Vagina (tissue), 2 donors: ENCODE data around the gene GABRQ. TPM values are rescaled to one million over a fixed set of nuclear protein-coding genes. Genes with fewer than 3 reads are reported as not detected.

Experiments used
- DNase-seq, 2 donors: peaks; one replicate each; pipeline ENCODE4 v3.0.0-alpha.2; 2017; ENCODE audit errors: extremely low spot score in 2 of 2
- H3K27ac ChIP-seq: fragments of 200-600 bp; sonication (generic); one replicate; pipeline ENCODE4 v1.5.1; 2019
- H3K27me3 ChIP-seq: fragments of 200-600 bp; sonication (generic); one replicate; pipeline ENCODE4 v1.5.1; 2019
- H3K36me3 ChIP-seq, 2 donors: fragments of 200-600 bp; sonication (generic); one replicate each; pipeline ENCODE4 v1.5.1; 2017 to 2019
- H3K4me1 ChIP-seq: fragments of 200-600 bp; sonication (generic); one replicate; pipeline ENCODE4 v1.5.1; 2019
- H3K4me3 ChIP-seq, 2 donors: fragments of 200-600 bp; sonication (generic); 1 replicate in 1 of 2; 2 replicates in 1 of 2; pipeline ENCODE4 v1.5.1; 2016 to 2019
- H3K9me3 ChIP-seq: fragments of 200-600 bp; sonication (generic); one replicate; pipeline ENCODE4 v1.5.1; 2019
- POLR2A ChIP-seq, 2 donors: fragments of 450-650 bp; IDR thresholded peaks; one replicate each; pipeline ENCODE4 v1.6.1; 2017; ENCODE audit warnings: antibody characterized with exemption in 2 of 2, mild to moderate bottlenecking in 2 of 2, moderate library complexity in 2 of 2
- POLR2AphosphoS5 ChIP-seq, 2 donors: sonication (generic); formaldehyde crosslinking; IDR thresholded peaks; one replicate each; pipeline ENCODE4 v1.9.0; 2017; ENCODE audit warnings: antibody characterized with exemption in 2 of 2, mild to moderate bottlenecking in 2 of 2, low read depth in 1 of 2; ENCODE audit not compliant: insufficient read depth in 1 of 2
- intact Hi-C: fragments of 100-400 bp; cut with DNase I; formaldehyde crosslinking; loops from one replicate; pipeline ENCODE4 v1.15.1; 2023
- total RNA-seq: library from RNA; depleted of rRNA; stranded (reverse); fragments of >200 nt; gene quantifications from one replicate; pipeline ENCODE4 v1.2.3, GENCODE V29; 2016
- TF ChIP-seq, protein P1 (sequence below), 3 experiments: fragments of 450-650 bp in 2 of 3; fragments of 200-600 bp in 1 of 3; sonication (generic) in 1 of 3; IDR thresholded peaks; one replicate each; pipeline ENCODE4 v1.5.1; 2017 to 2019; ENCODE audit warnings: antibody characterized with exemption in 3 of 3, mild to moderate bottlenecking in 2 of 3, moderate library complexity in 2 of 3

Gene GABRQ
- total RNA-seq, 1 donor from 2014 or later, result 1.2 TPM

DNA sequence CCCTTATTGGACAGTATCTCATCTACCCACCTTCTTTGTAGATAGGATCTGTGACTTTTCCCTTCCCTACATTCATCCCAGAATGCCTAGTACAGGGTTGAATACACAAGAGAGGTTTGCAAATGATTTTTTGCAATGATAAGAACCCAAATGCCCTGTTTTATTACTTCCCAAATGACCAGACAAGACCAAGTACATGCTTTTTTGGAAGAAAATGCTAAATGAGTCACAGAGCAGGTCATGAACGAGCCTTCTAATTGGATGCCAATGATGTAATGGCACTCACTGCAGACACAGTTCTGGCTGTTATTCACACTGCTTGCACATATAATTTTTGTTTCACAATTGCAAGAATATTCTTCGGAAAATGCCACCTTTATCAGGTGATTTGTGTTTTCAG is 17.8 kb upstream of the GABRQ start:
- H3K27me3 ChIP-seq, result no peaks in the 10 kb centered on the region
- no peak for TF ChIP-seq POLR2AphosphoS5 (IDR thresholded peaks at IDR 0.05; ENCODE audit: insufficient read depth in 1 of 2, low read depth in 1 of 2)
- no peak for TF ChIP-seq POLR2A (IDR thresholded peaks at IDR 0.05)
- TF ChIP-seq, protein P1, sequence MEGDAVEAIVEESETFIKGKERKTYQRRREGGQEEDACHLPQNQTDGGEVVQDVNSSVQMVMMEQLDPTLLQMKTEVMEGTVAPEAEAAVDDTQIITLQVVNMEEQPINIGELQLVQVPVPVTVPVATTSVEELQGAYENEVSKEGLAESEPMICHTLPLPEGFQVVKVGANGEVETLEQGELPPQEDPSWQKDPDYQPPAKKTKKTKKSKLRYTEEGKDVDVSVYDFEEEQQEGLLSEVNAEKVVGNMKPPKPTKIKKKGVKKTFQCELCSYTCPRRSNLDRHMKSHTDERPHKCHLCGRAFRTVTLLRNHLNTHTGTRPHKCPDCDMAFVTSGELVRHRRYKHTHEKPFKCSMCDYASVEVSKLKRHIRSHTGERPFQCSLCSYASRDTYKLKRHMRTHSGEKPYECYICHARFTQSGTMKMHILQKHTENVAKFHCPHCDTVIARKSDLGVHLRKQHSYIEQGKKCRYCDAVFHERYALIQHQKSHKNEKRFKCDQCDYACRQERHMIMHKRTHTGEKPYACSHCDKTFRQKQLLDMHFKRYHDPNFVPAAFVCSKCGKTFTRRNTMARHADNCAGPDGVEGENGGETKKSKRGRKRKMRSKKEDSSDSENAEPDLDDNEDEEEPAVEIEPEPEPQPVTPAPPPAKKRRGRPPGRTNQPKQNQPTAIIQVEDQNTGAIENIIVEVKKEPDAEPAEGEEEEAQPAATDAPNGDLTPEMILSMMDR (IDR thresholded peaks at IDR 0.05), result no peak
- intact Hi-C loops, result no loop called here

DNA sequence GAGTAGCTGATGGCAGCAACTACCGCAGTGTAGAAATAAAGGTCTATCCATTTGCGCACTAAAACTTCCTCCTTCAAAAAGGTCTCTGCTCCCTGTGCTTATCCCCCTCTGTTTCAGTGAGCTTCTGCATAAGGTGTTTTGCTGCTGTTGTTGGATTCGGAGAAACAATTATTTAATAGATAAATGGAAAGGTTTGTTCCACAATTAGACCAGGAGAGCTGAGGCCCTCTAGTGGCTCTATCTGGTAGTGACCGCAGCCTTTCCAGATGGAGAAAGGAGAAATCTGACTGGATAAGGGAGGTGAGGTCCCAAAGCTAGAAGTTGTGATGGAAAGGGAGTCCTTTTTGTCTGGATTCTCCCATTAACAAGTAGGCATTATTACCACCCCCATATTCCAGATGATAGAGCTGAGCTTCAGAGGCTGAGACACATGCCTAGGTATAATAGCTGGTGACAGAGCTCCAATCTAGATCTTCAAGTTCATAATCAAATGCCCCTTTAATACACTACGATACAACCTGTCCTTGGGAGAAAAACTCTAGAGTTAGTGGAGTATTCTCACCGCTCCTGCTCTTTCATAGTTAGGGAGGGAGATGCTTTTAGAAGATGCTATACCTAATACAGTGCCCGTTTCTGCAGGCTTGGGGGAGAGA is 5.1 kb upstream of the GABRQ start:
- Histone ChIP-seq H3K4me1 (no peaks in the 10 kb centered on the region), H3K9me3 (no peaks in the 10 kb centered on the region), H3K27ac (no peak overlapping the region), H3K4me3 (no peak overlapping the region), H3K27me3 (no peaks in the 10 kb centered on the region), H3K36me3 (no peaks in the 10 kb centered on the region)
- TF ChIP-seq, protein P1 (IDR thresholded peaks at IDR 0.05), result peak; percentile 52 to 62 (median 53)
- no peak for TF ChIP-seq POLR2AphosphoS5 (IDR thresholded peaks at IDR 0.05; ENCODE audit: insufficient read depth in 1 of 2, low read depth in 1 of 2)
- TF ChIP-seq POLR2A (IDR thresholded peaks at IDR 0.05), result no peak
- DNase-seq, result peak; percentile 6 to 52
- intact Hi-C loops, result loop anchor here (5.0 kb wide), 1 partner anchor 875 kb away; no protein-coding TSS in a partner anchor

More for the DNA sequence above, 17.8 kb upstream of the GABRQ start:
- no peak overlapping the region for H3K4me3 ChIP-seq
- no peaks in the 10 kb centered on the region for H3K4me1 ChIP-seq
- no peak overlapping the region for H3K27ac ChIP-seq
- no peaks in the 10 kb centered on the region for H3K9me3 ChIP-seq
- H3K36me3 ChIP-seq, result no peaks in the 10 kb centered on the region
- no peak for DNase-seq

DNA sequence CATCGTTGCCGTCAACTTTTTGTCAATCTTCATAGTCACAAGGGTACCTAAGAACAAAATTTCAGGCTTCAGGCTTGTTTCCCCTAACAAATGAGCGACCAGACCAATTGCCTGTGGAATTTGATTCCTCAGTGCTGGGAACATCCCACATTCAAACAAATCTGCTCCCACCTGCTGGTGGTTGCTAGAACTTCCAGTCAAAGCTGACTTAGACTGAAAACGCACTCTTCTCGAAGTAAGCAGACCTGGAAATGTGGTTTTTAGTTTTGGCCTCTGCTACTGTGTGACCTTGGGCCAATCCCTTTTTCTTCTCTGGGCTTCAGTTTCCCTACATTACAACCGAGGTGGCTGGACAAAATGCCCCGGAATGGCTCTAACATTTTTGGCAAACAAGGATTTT is 1.8 kb upstream of the GABRQ start:
- Histone ChIP-seq H3K4me1 (peaks cover 4% of the 10 kb centered on the region), H3K27me3 (no peaks in the 10 kb centered on the region), H3K4me3 (no peak overlapping the region), H3K27ac (no peak overlapping the region), H3K9me3 (no peaks in the 10 kb centered on the region), H3K36me3 (no peaks in the 10 kb centered on the region)
- TF ChIP-seq, protein P1 (IDR thresholded peaks at IDR 0.05), result peak in 1 of 3 experiments; percentile 40
- TF ChIP-seq POLR2A (IDR thresholded peaks at IDR 0.05), result no peak
- intact Hi-C loops, result no loop called here
- DNase-seq, result peak; percentile 37 to 67

DNA sequence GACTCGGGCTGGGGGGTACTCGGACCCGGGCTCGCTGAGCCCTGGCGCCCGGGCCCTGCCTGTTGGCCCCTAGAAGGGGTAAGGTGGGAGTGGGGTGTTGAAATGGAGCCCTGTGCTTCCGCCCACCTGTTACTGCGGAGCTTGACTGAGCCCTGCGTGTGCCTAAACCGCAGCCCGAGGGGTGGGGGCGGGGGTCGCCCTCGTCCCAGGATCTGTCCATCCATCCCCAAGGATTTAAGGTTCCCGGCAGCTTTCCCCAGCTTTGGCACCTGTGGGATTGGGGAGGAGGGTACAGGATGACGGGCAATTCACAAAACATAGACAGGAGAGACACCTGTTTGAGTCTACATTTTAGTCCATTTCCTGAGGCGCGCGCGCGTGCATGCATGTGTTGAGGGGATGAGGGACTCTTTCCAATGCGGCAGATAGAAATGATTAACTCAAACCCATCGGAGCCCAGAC is 779 bp downstream of the GABRQ start:
- peaks cover 4% of the 10 kb centered on the region for H3K4me1 ChIP-seq
- no peak overlapping the region for H3K27ac ChIP-seq
- no peaks in the 10 kb centered on the region for H3K9me3 ChIP-seq
- TF ChIP-seq, protein P1 (IDR thresholded peaks at IDR 0.05), result no peak
- no peak for TF ChIP-seq POLR2AphosphoS5 (IDR thresholded peaks at IDR 0.05; ENCODE audit: insufficient read depth in 1 of 2, low read depth in 1 of 2)
- TF ChIP-seq POLR2A (IDR thresholded peaks at IDR 0.05), result no peak
- H3K36me3 ChIP-seq, result no peaks in the 10 kb centered on the region
- intact Hi-C loops, result no loop called here
- peak in 1 of 2 donors; percentile 65 for DNase-seq
- no peaks in the 10 kb centered on the region for H3K27me3 ChIP-seq
- H3K4me3 ChIP-seq, result peak overlapping the region; percentile 24 to 40

DNA sequence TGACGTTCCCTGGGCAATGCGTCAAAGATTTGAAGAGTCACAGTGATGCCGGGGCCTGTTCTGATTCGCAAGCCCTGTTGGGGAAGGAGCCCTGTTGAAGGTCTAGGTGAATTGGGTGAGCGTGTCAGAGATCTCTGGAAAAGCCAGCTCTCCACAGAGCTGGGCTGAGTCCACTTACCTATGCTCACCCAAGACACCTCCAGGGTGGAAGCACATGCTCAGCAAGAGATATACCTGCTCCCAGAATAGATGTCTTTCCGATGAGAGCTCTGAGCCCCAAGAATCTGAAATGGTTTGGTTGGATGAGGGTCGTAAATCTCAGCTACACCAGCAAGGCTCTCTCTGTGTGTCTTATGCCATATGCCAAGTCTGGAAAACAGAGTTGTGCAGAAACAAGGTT is 1.7 kb downstream of the GABRQ start:
- Histone ChIP-seq H3K4me3 (no peak overlapping the region), H3K36me3 (no peaks in the 10 kb centered on the region), H3K27me3 (no peaks in the 10 kb centered on the region), H3K4me1 (peaks cover 4% of the 10 kb centered on the region), H3K9me3 (no peaks in the 10 kb centered on the region), H3K27ac (no peak overlapping the region)
- TF ChIP-seq POLR2AphosphoS5 (IDR thresholded peaks at IDR 0.05; ENCODE audit: insufficient read depth in 1 of 2, low read depth in 1 of 2) (no peak), POLR2A (IDR thresholded peaks at IDR 0.05) (no peak)
- TF ChIP-seq, protein P1 (IDR thresholded peaks at IDR 0.05), result no peak
- DNase-seq, result peak; percentile 55 to 58
- intact Hi-C loops, result no loop called here
